T-helper 17 cell (primary cell): Measurements from ENCODE around the gene ERGIC1. TPM values are rescaled to one million over a fixed set of nuclear protein-coding genes. Genes with fewer than 3 reads are reported as not detected.
"Not testable (repeated sequence)": the region's sequence is repeated elsewhere in the genome, so short reads cannot be mapped to it uniquely, and the experiment has no call there.

Experiments used
- ATAC-seq: fragments of 150-1000 bp; cut with Tn5 transposase; 2 replicates; pipeline ENCODE4 v1.10.0; 2021; ENCODE audit warnings: mild to moderate bottlenecking, moderate library complexity
- DNase-seq, 3 donors: peaks; one replicate each; pipeline versions ENCODE4 v3.0.0 to v3.0.0-alpha.2; 2020 to 2021
- H3K9me3 ChIP-seq: one replicate; pipeline ENCODE4 v1.7.0; 2013; ENCODE audit warnings: low read length, mild to moderate bottlenecking; ENCODE audit not compliant: control insufficient read depth, poor library complexity, severe bottlenecking
- H3K27ac Mint-ChIP-seq: one replicate; pipeline ENCODE4 v1.8.0; 2022; ENCODE audit warnings: mild to moderate bottlenecking, moderate library complexity, mixed read lengths
- H3K27me3 Mint-ChIP-seq: one replicate; pipeline ENCODE4 v1.8.0; 2022; ENCODE audit warnings: mixed read lengths
- H3K36me3 Mint-ChIP-seq: one replicate; pipeline ENCODE4 v1.8.0; 2022; ENCODE audit warnings: low read depth, mixed read lengths
- H3K4me1 Mint-ChIP-seq: one replicate; pipeline ENCODE4 v1.8.0; 2022; ENCODE audit warnings: mild to moderate bottlenecking, mixed read lengths
- H3K4me3 Mint-ChIP-seq: one replicate; pipeline ENCODE4 v1.8.0; 2022; ENCODE audit warnings: mild to moderate bottlenecking, moderate library complexity, mixed read lengths
- total RNA-seq, 4 donors: library from RNA in 2 of 4; stranded (reverse) in 2 of 4; gene quantifications; one replicate each; pipeline ENCODE4 v1.2.3 and lab custom pipeline; 2022 to 2026

The ERGIC1 gene
- total RNA-seq, 2 donors from 2014 or later: 50.1 to 53.1 TPM

GRCh38 chr5:172881691-172882370 is 47.8 kb downstream of the ERGIC1 start:
- peaks cover 12% of the 10 kb centered on the region for H3K36me3 Mint-ChIP-seq
- peaks cover 21% of the 10 kb centered on the region for H3K4me1 Mint-ChIP-seq
- H3K27me3 Mint-ChIP-seq: no peaks in the 10 kb centered on the region
- H3K9me3 ChIP-seq: no peaks in the 10 kb centered on the region
- no peak overlapping the region for H3K4me3 Mint-ChIP-seq
- DNase-seq (no peak), ATAC-seq (peak; percentile 71)
- H3K27ac Mint-ChIP-seq: no peak overlapping the region

DNA sequence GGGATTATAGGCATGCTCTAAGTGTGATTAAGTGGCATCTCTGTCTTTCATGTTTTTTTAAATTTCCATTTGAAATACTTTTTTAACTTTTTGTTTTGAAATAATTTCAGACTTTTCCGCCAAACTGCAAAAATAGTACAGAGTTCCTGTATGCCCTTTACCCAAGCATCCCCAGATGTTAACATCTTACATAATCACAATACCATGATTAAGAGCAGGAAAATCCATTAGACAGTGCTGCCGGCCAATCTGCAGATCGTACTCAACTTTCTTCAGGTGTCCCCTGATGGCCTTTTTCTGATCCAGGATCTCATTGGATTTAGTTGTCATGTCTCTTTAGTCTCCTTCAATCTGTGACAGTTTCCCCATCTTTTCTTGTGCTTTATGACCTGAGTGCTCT is 49.0 kb downstream of the ERGIC1 start:
- H3K36me3 Mint-ChIP-seq: peaks cover 14% of the 10 kb centered on the region
- H3K27ac Mint-ChIP-seq: peak overlapping the region; percentile 19
- no peaks in the 10 kb centered on the region for H3K9me3 ChIP-seq
- H3K4me1 Mint-ChIP-seq: peaks cover 21% of the 10 kb centered on the region
- no peak overlapping the region for H3K4me3 Mint-ChIP-seq
- DNase-seq (no peak), ATAC-seq (no peak)
- H3K27me3 Mint-ChIP-seq: no peaks in the 10 kb centered on the region

DNA sequence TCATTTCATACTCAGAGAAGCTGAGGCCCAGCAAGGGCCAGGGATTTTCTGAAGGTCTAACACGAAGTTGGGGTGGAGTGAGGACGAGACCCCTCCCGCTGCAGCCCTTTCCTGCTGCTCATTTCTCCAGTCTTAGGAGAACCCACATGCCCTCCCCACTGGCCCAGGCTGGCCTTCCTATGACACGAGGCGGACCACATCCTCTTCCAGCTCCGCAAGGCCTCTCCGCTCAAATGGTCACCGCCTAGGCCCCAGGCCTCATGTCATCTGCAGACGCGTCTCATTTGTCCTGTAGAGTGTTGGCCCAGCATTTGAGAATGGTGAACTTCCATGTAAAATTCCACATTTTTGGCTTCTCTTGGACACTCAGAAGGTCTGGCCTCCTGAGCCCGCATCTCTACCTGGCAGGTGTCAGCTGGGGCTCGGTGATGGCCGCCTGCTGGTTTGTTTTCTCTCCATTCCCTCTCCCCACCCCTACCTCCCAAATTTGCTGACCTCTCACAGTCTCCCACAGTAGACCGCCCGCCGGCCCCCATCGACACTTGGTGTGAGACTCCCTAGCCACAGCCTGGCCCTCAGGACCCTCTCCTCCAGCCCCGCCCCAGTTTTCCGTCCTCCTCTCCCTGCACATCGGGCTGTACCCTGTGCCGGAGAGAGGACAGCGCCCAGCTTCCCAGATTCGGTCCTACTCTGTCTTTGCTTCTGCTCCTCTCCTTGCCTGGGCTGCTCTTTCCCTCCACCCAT is 51.7 kb downstream of the ERGIC1 start:
- H3K9me3 ChIP-seq: no peaks in the 10 kb centered on the region
- Mint-ChIP-seq H3K27me3 (no peaks in the 10 kb centered on the region), H3K36me3 (peaks cover 14% of the 10 kb centered on the region), H3K4me1 (peaks cover 21% of the 10 kb centered on the region), H3K4me3 (no peak overlapping the region), H3K27ac (no peak overlapping the region)
- DNase-seq: no peak
- no peak for ATAC-seq

- no peak for ATAC-seq
- no peak for DNase-seq
- no peaks in the 10 kb centered on the region for H3K27me3 Mint-ChIP-seq
- H3K36me3 Mint-ChIP-seq: peaks cover 14% of the 10 kb centered on the region
- H3K27ac Mint-ChIP-seq: no peak overlapping the region
- H3K4me1 Mint-ChIP-seq: peaks cover 20% of the 10 kb centered on the region
- no peak overlapping the region for H3K4me3 Mint-ChIP-seq
- no peaks in the 10 kb centered on the region for H3K9me3 ChIP-seq
Measured at GRCh38 chr5:172886476-172886875, 52.4 kb downstream of the ERGIC1 start.

DNA sequence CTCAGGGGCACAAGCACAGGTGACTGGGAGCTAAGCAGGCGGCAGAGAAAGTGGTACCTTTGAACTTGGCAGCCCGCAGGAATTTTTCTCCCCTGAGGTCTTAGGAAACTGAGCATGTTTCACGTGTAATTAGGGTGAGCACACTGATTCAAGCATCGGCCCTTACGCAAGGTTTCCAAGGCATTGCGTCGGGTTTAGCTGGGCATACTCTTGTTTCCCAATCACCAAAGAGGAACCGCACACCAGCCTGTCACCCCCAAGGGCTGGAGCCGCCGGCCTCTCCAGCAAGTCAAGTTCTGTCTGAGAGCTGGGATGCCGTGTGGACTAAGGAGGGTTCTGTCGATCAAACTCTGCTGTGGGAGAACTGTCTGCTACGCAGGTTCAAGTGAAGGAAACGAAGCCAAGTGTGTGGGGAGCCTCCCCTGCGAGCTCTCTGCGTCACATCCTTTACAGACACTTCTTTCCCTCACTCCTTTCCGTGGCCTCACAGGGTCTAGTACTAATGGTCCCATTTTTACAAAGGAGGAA is 53.0 kb downstream of the ERGIC1 start:
- DNase-seq: no peak

GRCh38 chr5:172887692-172888091 is 53.6 kb downstream of the ERGIC1 start:
- Mint-ChIP-seq H3K27ac (no peak overlapping the region), H3K36me3 (peaks cover 10% of the 10 kb centered on the region), H3K27me3 (no peaks in the 10 kb centered on the region), H3K4me3 (no peak overlapping the region), H3K4me1 (peaks cover 13% of the 10 kb centered on the region)
- DNase-seq: no peak
- H3K9me3 ChIP-seq: no peaks in the 10 kb centered on the region
- no peak for ATAC-seq

More for the DNA sequence above, 53.0 kb downstream of the ERGIC1 start:
- peak; percentile 32 for ATAC-seq
- Mint-ChIP-seq H3K27me3 (no peaks in the 10 kb centered on the region), H3K4me1 (peaks cover 16% of the 10 kb centered on the region), H3K36me3 (peaks cover 12% of the 10 kb centered on the region), H3K4me3 (no peak overlapping the region), H3K27ac (no peak overlapping the region)
- H3K9me3 ChIP-seq: no peaks in the 10 kb centered on the region

DNA sequence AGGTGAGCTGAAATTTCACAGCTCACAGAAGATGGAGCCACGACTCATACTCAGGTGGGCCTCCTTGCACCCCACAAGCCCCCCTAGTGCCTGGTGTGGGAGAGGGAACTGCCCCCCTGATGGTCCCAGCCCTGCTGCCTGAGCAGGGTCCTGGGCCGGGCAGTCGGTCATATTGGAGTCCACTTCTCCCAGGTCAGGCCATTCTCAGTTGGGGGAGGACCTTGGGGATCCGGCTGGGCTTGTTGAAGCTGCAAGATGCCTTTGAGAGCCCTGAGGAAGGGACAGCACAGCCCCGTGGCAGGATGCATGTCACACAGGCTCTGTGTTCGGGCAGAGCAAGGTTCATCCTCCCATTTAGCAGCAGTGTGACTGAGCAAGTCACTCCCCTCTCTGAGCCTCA is 56.6 kb downstream of the ERGIC1 start:
- peaks cover 12% of the 10 kb centered on the region for H3K4me1 Mint-ChIP-seq
- H3K9me3 ChIP-seq: no peaks in the 10 kb centered on the region
- no peak for ATAC-seq

DNA sequence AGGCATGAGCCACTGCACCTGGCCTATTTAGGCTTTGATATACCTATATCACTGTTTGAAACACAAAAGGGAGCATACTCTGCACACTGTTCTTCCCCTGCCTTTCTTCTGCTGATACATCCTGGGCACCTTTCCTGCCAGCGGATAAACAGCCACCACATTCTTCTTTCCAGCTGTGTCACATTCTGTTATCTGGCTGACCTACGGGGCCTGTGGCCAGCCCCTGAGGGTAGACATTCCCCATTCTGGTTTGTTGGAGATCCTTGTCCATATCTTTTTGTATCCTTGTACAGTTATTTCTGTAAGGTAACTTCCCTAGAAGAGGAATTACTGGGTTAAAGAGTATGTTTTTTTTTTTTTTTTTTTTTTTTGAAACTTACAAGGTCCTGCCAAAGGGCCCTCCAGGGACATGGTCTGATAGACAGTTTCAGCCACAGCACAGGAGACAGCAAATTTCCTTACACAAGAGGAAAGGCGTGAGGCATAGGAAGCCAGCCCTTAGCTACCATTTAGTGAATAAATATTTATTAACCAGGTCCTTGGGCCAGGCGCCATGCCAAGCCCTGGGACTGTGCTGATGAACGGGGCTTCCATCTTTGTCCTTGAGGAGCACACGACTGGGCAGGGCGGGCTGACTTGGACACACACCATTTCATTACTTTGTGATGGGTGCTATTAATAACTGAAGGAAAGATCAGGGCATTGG is 57.8 kb downstream of the ERGIC1 start:
- DNase-seq: no peak
- Mint-ChIP-seq H3K4me3 (no peak overlapping the region), H3K27me3 (no peaks in the 10 kb centered on the region), H3K36me3 (peaks cover 6% of the 10 kb centered on the region), H3K27ac (no peak overlapping the region), H3K4me1 (peaks cover 6% of the 10 kb centered on the region)
- ATAC-seq: no peak
- H3K9me3 ChIP-seq: no peaks in the 10 kb centered on the region

More for the DNA sequence above, 56.6 kb downstream of the ERGIC1 start:
- no peaks in the 10 kb centered on the region for H3K27me3 Mint-ChIP-seq
- no peak for DNase-seq
- no peak overlapping the region for H3K4me3 Mint-ChIP-seq
- peaks cover 8% of the 10 kb centered on the region for H3K36me3 Mint-ChIP-seq
- H3K27ac Mint-ChIP-seq: no peak overlapping the region

DNA sequence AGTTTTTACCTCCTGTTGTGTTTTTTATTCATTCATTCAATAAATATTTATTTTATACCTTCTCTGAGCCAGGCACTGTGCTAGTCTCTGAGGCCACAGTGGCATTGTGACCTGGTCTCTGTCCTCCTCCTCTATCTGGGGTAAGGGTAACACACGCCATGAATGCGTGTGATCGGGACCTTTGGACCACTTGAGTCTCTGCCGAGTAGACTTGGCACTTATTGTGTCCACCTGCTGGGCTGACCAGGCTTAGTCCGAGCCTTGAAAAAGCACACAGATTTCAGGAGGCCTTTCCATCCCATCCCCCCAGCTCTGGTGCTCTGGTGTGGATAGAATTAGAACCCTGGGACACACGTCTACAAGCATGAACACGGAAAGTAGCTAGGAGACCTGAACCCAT is 58.7 kb downstream of the ERGIC1 start:
- Mint-ChIP-seq H3K4me1 (peaks cover 8% of the 10 kb centered on the region), H3K36me3 (peaks cover 4% of the 10 kb centered on the region), H3K27ac (no peak overlapping the region), H3K27me3 (no peaks in the 10 kb centered on the region), H3K4me3 (no peak overlapping the region)
- no peaks in the 10 kb centered on the region for H3K9me3 ChIP-seq
- DNase-seq (no peak), ATAC-seq (no peak)

DNA sequence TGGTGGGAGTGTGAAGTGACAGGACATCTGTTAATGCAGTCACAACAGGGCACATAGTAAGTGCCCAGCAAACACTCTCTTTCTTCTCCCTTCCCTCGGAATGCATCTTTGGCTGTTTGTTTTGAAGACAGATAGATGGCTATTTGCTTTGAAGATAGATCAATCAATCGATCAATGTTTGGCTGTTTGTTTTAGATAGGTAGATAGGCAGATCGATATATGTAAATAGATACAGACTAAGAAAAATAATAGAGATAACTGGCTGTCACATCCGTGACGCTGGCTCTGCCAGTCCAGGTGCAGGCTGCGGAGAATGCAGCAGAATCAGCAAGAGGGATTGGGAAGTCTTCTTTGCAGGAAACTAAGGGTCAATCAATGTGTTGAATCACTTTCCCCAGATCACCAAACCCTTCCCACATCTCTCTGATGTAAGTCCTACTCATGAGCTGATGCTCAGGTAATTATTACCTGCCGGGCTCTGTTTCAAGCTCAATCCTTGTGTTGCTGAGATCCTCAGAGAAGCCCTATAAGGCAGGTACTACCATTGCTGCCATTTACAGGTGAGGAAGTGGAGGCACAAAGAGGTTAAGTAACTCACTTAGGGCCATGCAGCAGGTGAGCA is 60.8 kb downstream of the ERGIC1 start:
- no peaks in the 10 kb centered on the region for H3K9me3 ChIP-seq
- Mint-ChIP-seq H3K36me3 (peaks cover 9% of the 10 kb centered on the region), H3K4me3 (no peak overlapping the region), H3K4me1 (peaks cover 10% of the 10 kb centered on the region), H3K27me3 (no peaks in the 10 kb centered on the region), H3K27ac (peak overlapping the region; percentile 65)
- ATAC-seq (no peak), DNase-seq (no peak)

DNA sequence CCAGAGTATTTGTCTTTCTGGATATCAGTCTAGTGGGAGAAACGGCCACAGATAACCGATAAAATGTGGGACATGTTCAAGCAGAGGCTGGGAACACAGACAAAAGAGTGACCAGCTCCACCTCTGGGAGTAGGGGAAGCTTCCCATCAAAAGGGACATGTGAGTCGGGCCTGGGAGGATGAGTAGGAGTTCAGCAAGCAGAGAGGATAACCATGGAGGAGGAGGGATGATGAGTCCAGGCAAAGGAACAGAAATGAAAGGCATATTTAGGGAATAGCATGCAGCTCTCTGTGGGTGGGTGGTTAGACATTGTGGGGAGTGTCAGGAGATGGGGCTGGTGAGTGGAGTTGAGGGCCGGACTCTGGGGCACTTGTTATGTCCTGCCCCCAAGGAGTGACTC is 61.5 kb downstream of the ERGIC1 start:
- peaks cover 10% of the 10 kb centered on the region for H3K4me1 Mint-ChIP-seq

GRCh38 chr5:172896465-172896864 is 62.4 kb downstream of the ERGIC1 start:
- Mint-ChIP-seq H3K27me3 (no peaks in the 10 kb centered on the region), H3K4me1 (peaks cover 10% of the 10 kb centered on the region)

More for the DNA sequence above, 61.5 kb downstream of the ERGIC1 start:
- no peak for DNase-seq
- Mint-ChIP-seq H3K36me3 (peaks cover 11% of the 10 kb centered on the region), H3K27me3 (no peaks in the 10 kb centered on the region), H3K4me3 (peak overlapping the region; percentile 50), H3K27ac (peak overlapping the region; percentile 65)
- no peaks in the 10 kb centered on the region for H3K9me3 ChIP-seq
- no peak for ATAC-seq

GRCh38 chr5:172897067-172897466 is 63.0 kb downstream of the ERGIC1 start:
- ATAC-seq, H3K27me3 Mint-ChIP-seq, DNase-seq, H3K9me3 ChIP-seq, H3K4me1 Mint-ChIP-seq: not testable (repeated sequence)
- Mint-ChIP-seq H3K27ac (peak overlapping the region; percentile 87), H3K4me3 (peak overlapping the region; percentile 33), H3K36me3 (peaks cover 11% of the 10 kb centered on the region)

More at GRCh38 chr5:172896465-172896864, 62.4 kb downstream of the ERGIC1 start:
- DNase-seq (no peak), ATAC-seq (no peak)
- H3K9me3 ChIP-seq: no peaks in the 10 kb centered on the region
- Mint-ChIP-seq H3K27ac (peak overlapping the region; percentile 87), H3K4me3 (no peak overlapping the region), H3K36me3 (peaks cover 11% of the 10 kb centered on the region)
